HTERT RPE-1 (cell line): Measurements from ENCODE around the gene PCBD1.
"Not testable (repeated sequence)": the region's sequence is repeated elsewhere in the genome, so short reads cannot be mapped to it uniquely, and the experiment has no call there.

Experiments
- in situ Hi-C: fragments of 300-500 bp; cut with MboI; formaldehyde crosslinking; loops from 4 replicates; pipeline ENCODE4 v1.14.3; 2020; ENCODE audit warnings: low sequenced_read_pairs

PCBD1 gene

GRCh38 chr10:70874061-70874460 lies 14.3 kb downstream of the PCBD1 start:
- in situ Hi-C loops: no loop called here

- in situ Hi-C loops: no loop called here
These were observed 16.1 kb downstream of the PCBD1 start for GRCh38 chr10:70872291-70872690.

GRCh38 chr10:70866424-70866823 lies 21.9 kb downstream of the PCBD1 start:
- in situ Hi-C loops: no loop called here

- in situ Hi-C loops: no loop called here
These were observed 23.4 kb downstream of the PCBD1 start for GRCh38 chr10:70864935-70865334.

DNA sequence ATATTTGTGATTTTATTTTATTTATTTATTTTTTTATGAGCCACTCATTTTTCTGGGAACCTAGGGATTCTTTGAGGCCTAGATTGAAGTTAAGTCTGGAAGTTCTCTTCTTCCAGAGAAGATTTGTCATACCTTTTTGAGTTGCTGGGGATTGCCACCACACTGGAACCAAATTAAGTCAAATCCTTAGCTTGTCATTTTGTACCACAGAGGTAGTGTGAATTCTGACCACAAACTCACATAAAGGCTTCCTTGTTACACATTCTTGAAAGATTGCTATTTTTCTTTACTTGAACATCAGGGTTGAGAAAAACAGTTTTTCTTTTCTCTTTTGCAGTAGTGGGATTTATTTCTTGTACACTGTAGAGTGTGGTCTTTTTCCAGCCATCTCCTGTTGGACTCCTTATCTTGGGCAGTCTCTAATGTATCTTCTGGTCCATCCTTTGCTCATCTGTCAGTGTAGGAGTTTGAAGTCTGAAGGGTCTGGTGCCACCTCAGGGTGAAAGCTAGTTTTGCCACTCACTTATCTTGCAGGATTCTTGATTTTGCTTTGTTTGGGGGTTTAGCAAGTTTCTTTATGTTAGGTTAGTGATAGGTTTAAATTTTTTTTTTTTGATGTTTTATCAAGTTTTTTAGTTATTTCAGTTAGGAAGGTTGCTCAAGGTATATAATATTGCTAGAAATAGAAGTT lies 24.8 kb downstream of the PCBD1 start:
- in situ Hi-C loops: no loop called here

- in situ Hi-C loops: not testable (repeated sequence)
These were observed 26.7 kb downstream of the PCBD1 start for GRCh38 chr10:70861495-70862197.

DNA sequence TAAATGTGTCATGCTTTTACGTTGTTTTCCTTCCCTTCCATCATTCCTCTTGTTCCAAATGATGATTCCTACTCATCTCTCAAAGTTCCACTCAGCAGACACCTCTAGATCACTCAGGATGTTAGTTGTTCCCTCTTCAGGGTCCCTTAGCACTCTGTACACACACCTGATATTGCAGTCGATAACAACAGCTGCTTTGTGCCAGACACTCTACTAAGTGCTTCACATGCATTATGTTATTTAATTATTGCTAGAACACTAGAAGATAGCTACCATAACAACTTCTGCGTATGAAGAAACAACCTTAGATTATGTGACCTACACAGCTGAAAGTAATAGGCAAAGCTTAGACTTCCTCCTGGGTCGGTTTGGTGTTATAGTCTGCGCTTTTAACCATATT lies 29.6 kb downstream of the PCBD1 start:
- in situ Hi-C loops: no loop called here

- in situ Hi-C loops: no loop called here
These were observed 31.9 kb downstream of the PCBD1 start for GRCh38 chr10:70856454-70856853.

DNA sequence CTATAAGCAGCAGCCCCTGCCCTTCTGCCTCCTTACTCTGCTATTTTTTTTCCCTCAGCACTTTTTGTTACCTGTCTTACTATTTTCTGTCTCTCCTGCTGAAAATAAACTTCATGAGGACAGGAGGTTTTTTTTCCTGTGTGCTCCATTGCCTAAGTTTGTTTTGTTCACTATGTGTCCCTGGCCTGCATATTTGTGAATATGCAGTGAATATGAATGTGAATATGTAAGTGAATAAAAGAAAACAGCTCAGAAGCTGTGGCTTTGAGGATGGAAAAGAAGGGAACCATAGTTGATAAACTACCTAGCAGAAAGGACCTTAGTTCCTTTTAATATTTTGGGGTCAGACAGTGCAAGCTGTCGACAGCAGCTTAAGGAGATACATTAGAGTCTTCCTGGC lies 34.9 kb downstream of the PCBD1 start:
- in situ Hi-C loops: no loop called here

DNA sequence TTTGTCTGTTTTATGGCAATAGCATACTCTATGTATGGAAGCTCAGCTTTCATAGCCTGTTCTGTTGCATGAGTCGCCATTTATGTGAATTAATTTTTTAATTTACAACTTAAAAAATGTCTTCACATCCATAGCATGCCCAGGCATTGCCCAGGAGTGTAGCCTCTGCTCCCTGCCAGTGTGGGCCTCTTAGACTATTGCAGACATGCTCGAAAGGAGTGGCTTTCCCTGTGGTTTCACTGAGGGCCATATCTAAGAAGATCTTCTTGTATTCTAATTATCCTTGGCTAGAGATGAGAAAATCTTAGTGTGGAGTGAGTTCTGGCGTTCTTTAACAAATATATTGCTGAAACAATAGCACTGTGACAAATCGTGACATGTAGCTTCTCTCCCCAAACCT lies 35.3 kb downstream of the PCBD1 start:
- in situ Hi-C loops: no loop called here

- in situ Hi-C loops: no loop called here
These were observed 36.5 kb downstream of the PCBD1 start for GRCh38 chr10:70851597-70852475.

GRCh38 chr10:70850097-70850496 lies 38.3 kb downstream of the PCBD1 start:
- in situ Hi-C loops: no loop called here

- in situ Hi-C loops: no loop called here
These were observed 38.8 kb downstream of the PCBD1 start for GRCh38 chr10:70849582-70850016.

DNA sequence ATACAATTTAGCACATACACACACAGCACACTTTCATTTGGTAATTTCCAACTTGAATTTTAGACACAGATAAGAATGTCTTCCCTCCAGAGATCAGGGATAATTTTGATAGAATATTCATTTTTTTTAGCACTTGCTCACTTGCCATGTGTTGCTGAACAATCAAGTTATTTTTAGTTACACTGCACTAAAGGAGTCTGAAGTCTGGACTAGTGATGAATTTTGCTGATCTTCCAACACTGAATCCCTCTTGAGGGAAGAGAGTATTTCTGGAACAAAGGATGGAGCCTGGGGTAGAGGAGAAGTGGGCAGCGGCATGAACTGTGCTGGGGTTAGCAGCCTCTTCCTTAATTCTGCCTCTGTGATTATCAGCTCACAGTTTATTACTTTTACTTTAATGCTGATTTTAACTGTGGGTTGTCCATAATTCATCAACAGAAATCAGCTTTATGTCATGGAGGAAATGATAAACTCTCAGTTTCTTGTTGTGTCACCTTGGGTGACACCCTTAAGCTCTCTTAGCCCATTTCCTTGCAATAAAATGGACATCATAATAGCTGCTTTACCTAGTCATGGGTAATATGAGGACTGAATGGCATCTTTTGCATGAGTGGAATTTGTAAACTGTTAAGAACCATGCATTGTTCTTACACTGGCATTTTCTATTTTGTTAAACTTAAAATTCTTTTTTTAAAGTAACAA lies 40.6 kb downstream of the PCBD1 start:
- in situ Hi-C loops: no loop called here

DNA sequence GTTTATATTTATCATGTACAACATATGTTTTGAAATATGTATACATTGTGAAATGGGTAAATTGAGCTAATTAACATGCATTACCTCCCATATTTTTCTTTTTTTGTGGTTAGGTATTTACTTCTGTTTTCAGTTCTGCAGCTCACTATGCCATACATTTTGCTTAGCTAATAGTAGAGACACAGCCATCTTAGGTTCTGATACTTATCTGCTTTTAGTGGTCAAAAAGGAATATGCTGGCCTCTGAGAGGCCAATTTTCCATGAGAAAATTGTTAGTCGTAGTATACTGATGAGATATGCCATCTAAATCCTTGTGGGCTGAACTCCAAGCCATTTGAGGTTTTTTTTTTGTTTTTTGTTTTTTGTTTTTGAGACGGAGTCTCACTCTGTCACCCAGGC lies 41.6 kb downstream of the PCBD1 start:
- in situ Hi-C loops: no loop called here

- in situ Hi-C loops: no loop called here
These were observed 42.5 kb downstream of the PCBD1 start for GRCh38 chr10:70845816-70846215.

GRCh38 chr10:70845256-70845655 lies 43.1 kb downstream of the PCBD1 start:
- in situ Hi-C loops: no loop called here

- in situ Hi-C loops: no loop called here
These were observed 44.4 kb downstream of the PCBD1 start for GRCh38 chr10:70843776-70844489.

- in situ Hi-C loops: no loop called here
These were observed 45.0 kb downstream of the PCBD1 start for GRCh38 chr10:70843333-70843732.

DNA sequence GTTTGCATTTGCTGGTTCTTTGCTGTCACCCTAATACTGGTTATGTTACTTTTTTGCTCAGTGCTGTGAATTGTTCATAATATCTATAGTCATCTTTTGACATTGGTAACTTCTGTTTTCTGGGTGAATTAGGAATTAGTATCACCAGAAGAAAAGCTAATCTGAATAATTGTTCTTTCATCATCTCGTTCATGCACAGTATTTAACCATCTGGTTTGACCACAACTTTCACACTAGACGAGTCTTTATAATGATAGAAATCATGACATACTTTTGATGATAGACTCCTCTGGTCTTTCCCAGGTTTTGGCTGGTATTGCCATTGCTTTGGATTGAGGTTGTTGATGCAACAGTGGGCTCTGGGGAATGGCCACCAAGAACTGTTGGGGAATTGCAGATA lies 47.5 kb downstream of the PCBD1 start:
- in situ Hi-C loops: no loop called here
